Middle frontal gyrus (tissue), 1 donor: Measurements from ENCODE around the gene GSE1.

Experiments used
- DNase-seq: peaks from one replicate; pipeline ENCODE4 v3.0.0-alpha.2; 2015; ENCODE audit warnings: low spot score; ENCODE audit errors: extremely low spot score

The GSE1 gene

GRCh38 chr16:85696781-85697180, 83.7 kb downstream of the GSE1 start:
- DNase-seq: no peak

DNA sequence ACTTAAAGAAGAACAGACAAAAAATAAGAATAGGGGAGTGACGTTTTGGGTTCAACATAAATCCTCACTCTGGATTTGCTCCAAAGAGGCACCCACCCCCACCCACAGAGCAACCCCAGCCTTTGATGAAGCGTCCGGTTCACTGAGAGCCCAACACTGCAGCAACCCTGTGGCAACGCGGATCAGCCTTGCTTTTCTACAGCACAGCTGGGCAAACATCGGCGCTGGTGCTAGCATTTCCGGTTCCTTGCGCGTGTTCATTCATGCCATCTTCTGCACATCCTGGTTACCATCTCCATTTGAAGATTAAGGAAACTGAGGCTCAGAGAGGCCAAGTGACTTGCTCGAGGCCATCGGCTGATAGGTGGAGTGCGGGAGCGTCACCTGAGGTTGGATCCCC, 84.3 kb downstream of the GSE1 start:
- DNase-seq: no peak

DNA sequence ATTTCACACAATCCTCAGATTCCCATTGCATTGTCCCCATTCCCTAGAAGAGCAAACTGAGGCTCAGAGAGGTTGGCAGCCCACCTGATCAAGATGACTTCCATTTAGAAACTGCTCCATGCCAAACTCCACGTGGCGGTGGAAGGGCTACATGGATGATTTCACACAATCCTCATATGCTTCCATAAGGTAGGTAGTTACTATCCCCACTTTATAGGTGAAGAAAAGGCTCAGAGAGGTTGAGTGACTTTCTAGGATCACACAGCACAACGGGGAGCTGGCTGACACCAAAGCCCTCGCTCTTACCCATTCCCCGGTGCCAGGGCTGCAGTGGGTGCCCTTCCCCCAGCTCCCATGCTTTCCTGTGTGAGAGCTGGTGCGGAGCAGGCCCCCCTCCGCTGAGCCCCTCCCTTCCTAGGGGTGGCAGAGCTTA, 85.4 kb downstream of the GSE1 start:
- no peak for DNase-seq

GRCh38 chr16:85698935-85699558, 85.9 kb downstream of the GSE1 start:
- no peak for DNase-seq

- DNase-seq: peak; percentile 17
Observed at GRCh38 chr16:85699628-85700027, 86.5 kb downstream of the GSE1 start.

GRCh38 chr16:85704011-85704410, 90.9 kb downstream of the GSE1 start:
- DNase-seq: no peak

GRCh38 chr16:85704900-85705846, 92.1 kb downstream of the GSE1 start:
- DNase-seq: no peak

- no peak for DNase-seq
Observed at GRCh38 chr16:85706449-85707034, 93.4 kb downstream of the GSE1 start.

GRCh38 chr16:85707528-85708095, 94.5 kb downstream of the GSE1 start:
- DNase-seq: no peak

GRCh38 chr16:85708338-85708737, 95.2 kb downstream of the GSE1 start:
- DNase-seq: no peak

- DNase-seq: no peak
Observed at GRCh38 chr16:85709766-85710585, 96.9 kb downstream of the GSE1 start.

GRCh38 chr16:85710732-85711131, 97.6 kb downstream of the GSE1 start:
- no peak for DNase-seq

- no peak for DNase-seq
Observed at GRCh38 chr16:85711982-85712587, 99.0 kb downstream of the GSE1 start.

DNA sequence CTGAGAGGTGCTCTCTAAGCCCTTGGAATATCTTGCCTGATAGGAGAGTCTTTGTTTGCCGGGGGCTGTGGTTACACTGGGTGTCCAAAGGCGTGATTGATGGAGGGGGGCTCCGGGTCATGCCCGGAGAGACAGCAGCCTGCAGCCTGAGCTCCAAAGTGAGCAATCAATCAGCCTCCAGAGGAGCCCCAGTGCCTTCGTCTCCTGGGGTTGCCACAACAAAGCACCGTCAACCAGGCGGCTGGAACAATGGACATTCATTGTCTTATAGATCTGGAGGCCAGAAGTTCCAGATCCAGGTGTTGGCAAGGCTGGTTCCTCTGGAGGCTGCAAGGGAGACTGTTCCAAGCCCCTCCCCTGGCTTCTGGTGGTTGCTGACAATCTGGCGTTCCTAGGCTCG, 99.7 kb downstream of the GSE1 start:
- no peak for DNase-seq

DNA sequence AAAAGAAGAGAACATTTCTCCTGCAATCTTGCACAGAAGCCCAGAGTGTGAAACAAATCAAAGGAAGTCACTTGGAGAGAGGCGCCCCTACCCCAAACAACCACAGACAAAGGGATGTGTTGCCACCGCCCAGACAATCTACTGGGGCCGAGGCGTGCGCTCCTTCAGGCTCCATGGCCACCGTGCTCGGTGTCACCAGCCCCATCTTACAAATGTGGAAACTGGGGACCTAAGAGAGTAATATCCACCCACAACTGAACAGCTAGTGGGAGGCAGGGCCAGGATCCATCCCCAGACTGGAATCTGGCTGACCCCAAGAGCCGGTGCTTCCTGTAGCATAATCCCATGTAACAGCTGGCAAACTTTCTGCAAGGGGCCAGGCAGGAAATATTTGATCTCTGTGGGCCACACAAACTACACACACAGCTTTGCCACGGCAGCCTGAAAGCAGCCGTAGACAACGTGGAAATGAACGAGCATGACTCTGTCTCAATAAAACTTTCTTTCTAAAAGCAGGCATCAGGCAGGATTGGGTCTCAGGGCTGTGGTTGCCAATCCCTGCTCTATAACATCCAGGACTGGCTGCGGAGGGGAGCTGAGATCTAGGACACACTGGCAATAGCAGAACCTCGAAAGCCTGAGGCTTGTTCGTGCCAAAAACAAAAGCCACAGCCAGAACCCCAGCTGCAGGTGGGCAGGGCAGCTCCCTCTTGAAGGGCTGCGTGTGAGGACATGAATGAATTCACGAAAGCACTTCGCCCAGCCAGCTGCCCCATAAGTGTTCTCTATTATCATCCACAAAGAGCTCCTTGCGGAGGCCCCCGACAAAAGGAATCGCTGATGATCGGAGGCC, 102.3 kb downstream of the GSE1 start:
- no peak for DNase-seq

DNA sequence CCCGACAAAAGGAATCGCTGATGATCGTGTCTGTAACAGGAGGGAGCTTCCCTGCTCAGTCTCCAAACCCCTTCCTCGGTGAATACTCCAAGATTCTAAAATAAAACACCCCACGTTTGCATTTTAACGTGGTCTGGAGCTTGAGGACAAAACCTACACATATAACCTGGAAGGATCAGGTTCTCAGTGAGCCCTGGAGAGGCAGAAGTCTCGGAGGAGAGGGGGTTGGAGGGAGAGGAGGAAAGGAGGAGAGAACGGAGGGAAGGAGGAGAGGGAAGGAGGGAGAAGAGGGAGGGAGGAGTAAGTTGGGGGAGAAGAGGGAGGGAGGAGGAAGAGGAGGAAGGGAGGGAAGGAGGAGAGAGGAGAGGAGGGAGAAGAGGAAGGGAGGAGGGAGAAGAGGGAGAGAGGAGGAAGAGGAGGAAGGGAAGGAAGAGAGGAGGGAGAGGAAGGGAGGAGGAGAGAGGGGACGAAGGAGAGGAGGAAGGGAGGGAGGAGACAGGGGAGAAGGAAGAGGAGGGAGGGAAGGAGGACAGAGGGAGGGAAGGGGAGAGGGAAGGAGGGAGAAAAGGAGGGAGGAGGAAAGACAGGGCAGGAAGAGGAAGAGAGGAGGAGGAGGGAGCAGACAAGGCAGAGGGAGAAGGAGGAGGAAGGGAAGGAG, 103.0 kb downstream of the GSE1 start:
- no peak for DNase-seq

- DNase-seq: no peak
Observed at GRCh38 chr16:85716680-85717038, 103.5 kb downstream of the GSE1 start.

- peak; percentile 33 for DNase-seq
Observed at GRCh38 chr16:85717393-85718152, 104.5 kb downstream of the GSE1 start.

DNA sequence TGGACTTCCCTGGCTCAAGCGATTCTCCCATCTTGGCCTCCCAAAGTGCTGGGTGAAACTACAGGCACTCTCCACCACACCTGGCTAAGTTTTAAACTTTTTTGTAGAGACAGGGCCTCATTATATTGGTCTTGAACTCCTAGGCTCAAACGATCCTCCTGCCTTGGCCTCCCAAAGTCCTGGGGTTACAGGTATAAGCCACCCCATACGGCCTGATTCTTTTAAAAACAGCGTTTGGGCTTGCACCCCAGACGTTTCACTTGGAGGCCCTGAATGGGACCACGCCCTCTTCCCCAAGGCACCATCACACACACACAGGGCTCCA, 105.0 kb downstream of the GSE1 start:
- DNase-seq: no peak
